Measurements from ENCODE around the gene RABEP2. TPM values are rescaled to one million over a fixed set of nuclear protein-coding genes. Genes with fewer than 3 reads are reported as not detected.

Gene RABEP2
- total and polyA plus RNA-seq, 9 of the 15 experiments (the other 6 are each of a cell fraction or from before 2014, with no cell fraction given) = 0.15 to 13.4 (median 3.5) TPM

- TF ChIP-seq IRF2 (CRISPR knock-in tag; IDR thresholded peaks at IDR 0.05) = no peak
- TF ChIP-seq CHAMP1 (IDR thresholded peaks at IDR 0.05) = no peak
- peak; percentile 40 to 50; a peak in 3 of 4 replicates for TF ChIP-seq MAZ (CRISPR knock-in tag; conservative IDR thresholded peaks at IDR 0.05 in 1 of 2, IDR thresholded peaks at IDR 0.05 in 1 of 2)
- TF ChIP-seq THRAP3 (IDR thresholded peaks at IDR 0.05; ENCODE audit: borderline replicate concordance) = no peak
- TF ChIP-seq ZBTB49 (CRISPR knock-in tag; IDR thresholded peaks at IDR 0.05; ENCODE audit: borderline replicate concordance) = no peak
- no peak for TF ChIP-seq RUNX1 (IDR thresholded peaks at IDR 0.05; ENCODE audit: low read depth)
- TF ChIP-seq CBFB (CRISPR knock-in tag; IDR thresholded peaks at IDR 0.05) = no peak
- no peak for TF ChIP-seq TEAD2 (tag; IDR thresholded peaks at IDR 0.05)
- TF ChIP-seq ZNF121 (CRISPR knock-in tag; conservative IDR thresholded peaks at IDR 0.05) = no peak
- TF ChIP-seq NELFE (IDR thresholded peaks at IDR 0.05; ENCODE audit: insufficient read depth, insufficient read length) = no peak
- no peak for TF ChIP-seq ZNF586 (CRISPR knock-in tag; conservative IDR thresholded peaks at IDR 0.05)
- no peak for TF ChIP-seq TRIM28 (IDR thresholded peaks at IDR 0.05)
- TF ChIP-seq WHSC1 (IDR thresholded peaks at IDR 0.05; ENCODE audit: low read length) = no peak
- no peak for TF ChIP-seq HNRNPK (IDR thresholded peaks at IDR 0.05; ENCODE audit: low read depth, low read length, poor library complexity, severe bottlenecking)
- no peak for TF ChIP-seq TOE1 (IDR thresholded peaks at IDR 0.05; ENCODE audit: borderline replicate concordance)
- TF ChIP-seq TOE1 (CRISPR knock-in tag; IDR thresholded peaks at IDR 0.05; ENCODE audit: borderline replicate concordance, low read depth) = no peak
- TF ChIP-seq ERF (CRISPR knock-in tag; IDR thresholded peaks at IDR 0.05) = no peak
- TF ChIP-seq HOXB6 (CRISPR knock-in tag; IDR thresholded peaks at IDR 0.05; ENCODE audit: borderline replicate concordance) = no peak
Observed at GRCh38 chr16:28950648-28951409, 25.8 kb upstream of the RABEP2 start, which contains the start of gene NFATC2IP (continued).
